ENCODE data around the gene MAP2K3.

GRCh38 chr17:21353326-21354010 is 69.0 kb downstream of the MAP2K3 start:
- no peak for TF ChIP-seq CHD4 (IDR thresholded peaks at IDR 0.05)
- TF ChIP-seq REST (IDR thresholded peaks at IDR 0.05; ENCODE audit: low read depth, low read length) = no peak
- no peak for TF ChIP-seq MAX (IDR thresholded peaks at IDR 0.05; ENCODE audit: low read depth, low read length)
